ENCODE results near the gene TMEM176A. TPM values are rescaled to one million over a fixed set of nuclear protein-coding genes. Genes with fewer than 3 reads are reported as not detected.

TMEM176A gene
- total and polyA plus RNA-seq, 2 donors (not counting 1 experiment from before 2014, with no cell fraction given) = 0.12 to 14.2 TPM

DNA sequence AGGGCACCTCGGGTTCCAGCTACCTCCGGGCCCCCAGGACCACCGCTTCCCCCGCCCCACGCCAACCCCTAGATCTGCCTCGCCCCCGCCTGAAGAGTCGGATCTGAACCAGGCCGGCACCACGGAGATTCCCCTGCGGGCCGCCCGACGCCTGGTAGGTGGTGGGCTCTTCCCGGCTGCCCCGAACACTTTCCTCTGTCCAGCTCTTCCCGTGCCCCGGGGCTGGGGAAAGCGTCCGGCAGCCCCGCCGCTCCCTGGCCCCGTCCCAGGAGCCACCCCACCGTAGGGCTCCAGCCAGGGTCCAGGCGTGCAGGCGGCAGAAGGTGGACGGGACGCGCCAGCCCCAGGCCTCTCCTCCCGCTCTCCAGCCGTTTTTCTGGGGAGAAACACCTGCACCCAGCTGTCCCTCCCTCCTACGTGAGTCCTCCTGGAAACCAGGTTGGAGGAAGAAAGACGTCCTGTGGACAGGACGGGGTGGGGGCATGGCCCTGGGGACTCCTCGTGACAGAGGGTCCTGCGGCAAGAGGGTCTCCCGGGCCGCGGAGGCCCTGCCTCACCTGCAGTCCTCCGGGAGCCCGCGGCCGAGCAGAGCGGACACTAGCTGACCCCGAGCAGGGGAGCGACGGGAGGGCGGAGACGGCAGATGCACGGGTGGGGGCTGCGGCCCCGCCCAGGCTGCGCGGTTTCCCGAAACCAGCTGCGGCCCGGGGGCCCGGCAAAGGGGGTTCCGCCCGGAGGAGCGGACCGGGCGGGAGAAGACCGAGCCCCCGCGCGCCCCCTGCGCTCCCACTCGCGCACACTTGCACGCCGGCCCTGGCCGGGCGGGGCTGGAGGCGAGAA lies 608 bp upstream of the TMEM176A start, which contains the start of gene TMEM176B:
TSS of gene TMEM176B (minus strand) at position 624 of the 840 bp plus-strand sequence. CDS start 3,795 bp downstream, outside the sequence.
- Histone ChIP-seq H3K4me3 (replicated peaks in 1 of 4; ENCODE audit: control extremely low read depth in 1 of 4, insufficient read depth in 1 of 4, low read depth in 3 of 4, low read length in 4 of 4) (peak within 1 kb of the TSS in 1 of 4 experiments; percentile 40), H4K20me1 (ENCODE audit: control insufficient read depth, extremely low read depth, insufficient read depth, low read length) (no peaks in the 10 kb centered on the region), H3K9ac (ENCODE audit: insufficient read depth, low read length) (no peak within 1 kb of the TSS), H3K36me3 (ENCODE audit: control insufficient read depth, insufficient read depth, low read length) (no peaks in the 10 kb centered on the region), H3K4me2 (ENCODE audit: extremely low read depth, insufficient read depth, low read length) (no peak within 1 kb of the TSS), H3K27me3 (ENCODE audit: control insufficient read depth, insufficient read depth, low read length) (peaks cover 15% of the 10 kb centered on the region), H3K9me3 (ENCODE audit: control insufficient read depth, insufficient read depth, low read depth, low read length) (no peaks in the 10 kb centered on the region), H3K27ac (ENCODE audit: insufficient read depth, low read length) (no peak within 1 kb of the TSS), H2AFZ (ENCODE audit: low read length) (no peak within 1 kb of the TSS), H3K4me1 (ENCODE audit: control insufficient read depth, extremely low read depth, insufficient read depth, low read length) (no peaks in the 10 kb centered on the region), H3K79me2 (ENCODE audit: control insufficient read depth, insufficient read depth, low read length) (no peaks in the 10 kb centered on the region)
- TF ChIP-seq EZH2 (IDR thresholded peaks at IDR 0.05; ENCODE audit: low read length, missing control alignments) = peak; percentile 56
- TF ChIP-seq, protein P1, sequence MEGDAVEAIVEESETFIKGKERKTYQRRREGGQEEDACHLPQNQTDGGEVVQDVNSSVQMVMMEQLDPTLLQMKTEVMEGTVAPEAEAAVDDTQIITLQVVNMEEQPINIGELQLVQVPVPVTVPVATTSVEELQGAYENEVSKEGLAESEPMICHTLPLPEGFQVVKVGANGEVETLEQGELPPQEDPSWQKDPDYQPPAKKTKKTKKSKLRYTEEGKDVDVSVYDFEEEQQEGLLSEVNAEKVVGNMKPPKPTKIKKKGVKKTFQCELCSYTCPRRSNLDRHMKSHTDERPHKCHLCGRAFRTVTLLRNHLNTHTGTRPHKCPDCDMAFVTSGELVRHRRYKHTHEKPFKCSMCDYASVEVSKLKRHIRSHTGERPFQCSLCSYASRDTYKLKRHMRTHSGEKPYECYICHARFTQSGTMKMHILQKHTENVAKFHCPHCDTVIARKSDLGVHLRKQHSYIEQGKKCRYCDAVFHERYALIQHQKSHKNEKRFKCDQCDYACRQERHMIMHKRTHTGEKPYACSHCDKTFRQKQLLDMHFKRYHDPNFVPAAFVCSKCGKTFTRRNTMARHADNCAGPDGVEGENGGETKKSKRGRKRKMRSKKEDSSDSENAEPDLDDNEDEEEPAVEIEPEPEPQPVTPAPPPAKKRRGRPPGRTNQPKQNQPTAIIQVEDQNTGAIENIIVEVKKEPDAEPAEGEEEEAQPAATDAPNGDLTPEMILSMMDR (conservative IDR thresholded peaks at IDR 0.05 in 1 of 2, IDR thresholded peaks at IDR 0.05 in 1 of 2; ENCODE audit: low read depth in 1 of 2, low read length in 2 of 2) = no peak
- DNase-seq (ENCODE audit: low read depth in 2 of 2) = no peak

DNA sequence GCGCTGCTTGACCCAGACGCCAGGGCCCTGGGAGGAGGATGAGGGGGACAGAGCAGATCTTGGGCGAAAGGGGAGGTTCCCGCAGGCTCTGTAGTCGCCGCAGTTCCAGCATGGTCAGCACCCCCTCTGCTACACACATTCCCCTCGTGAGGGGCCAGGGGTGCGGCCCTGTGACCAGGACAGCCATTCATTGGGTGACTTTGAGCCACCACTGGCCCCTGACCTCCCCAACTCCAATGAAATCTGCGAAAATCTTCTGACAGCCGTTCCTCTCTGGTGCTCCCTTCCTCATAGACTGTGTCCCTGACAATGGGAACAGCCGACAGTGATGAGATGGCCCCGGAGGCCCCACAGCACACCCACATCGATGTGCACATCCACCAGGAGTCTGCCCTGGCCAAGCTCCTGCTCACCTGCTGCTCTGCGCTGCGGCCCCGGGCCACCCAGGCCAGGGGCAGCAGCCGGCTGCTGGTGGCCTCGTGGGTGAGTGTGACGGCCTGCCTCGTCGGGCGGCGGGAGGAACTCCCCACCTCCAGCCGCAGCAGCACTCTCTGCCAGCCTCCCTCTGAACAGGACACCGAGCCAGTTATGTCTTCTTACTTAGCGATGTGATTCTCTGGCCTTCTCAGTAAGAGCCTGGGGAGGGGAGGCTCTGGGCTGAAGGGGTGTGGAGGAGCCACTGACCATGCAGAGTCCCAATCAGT lies 825 bp downstream of the TMEM176A start:
- Histone ChIP-seq H3K9me3 (ENCODE audit: control insufficient read depth, insufficient read depth, low read depth, low read length) (no peaks in the 10 kb centered on the region), H3K79me2 (ENCODE audit: control insufficient read depth, insufficient read depth, low read length) (no peaks in the 10 kb centered on the region), H3K4me1 (ENCODE audit: control insufficient read depth, extremely low read depth, insufficient read depth, low read length) (no peaks in the 10 kb centered on the region), H3K4me3 (replicated peaks in 1 of 4; ENCODE audit: control extremely low read depth in 1 of 4, insufficient read depth in 1 of 4, low read depth in 3 of 4, low read length in 4 of 4) (peak overlapping the region in 1 of 4 experiments; percentile 32), H3K9ac (ENCODE audit: insufficient read depth, low read length) (no peak overlapping the region), H3K4me2 (ENCODE audit: extremely low read depth, insufficient read depth, low read length) (no peak overlapping the region), H3K36me3 (ENCODE audit: control insufficient read depth, insufficient read depth, low read length) (no peaks in the 10 kb centered on the region), H2AFZ (ENCODE audit: low read length) (no peak overlapping the region), H4K20me1 (ENCODE audit: control insufficient read depth, extremely low read depth, insufficient read depth, low read length) (no peaks in the 10 kb centered on the region), H3K27me3 (ENCODE audit: control insufficient read depth, insufficient read depth, low read length) (peaks cover 15% of the 10 kb centered on the region), H3K27ac (ENCODE audit: insufficient read depth, low read length) (no peak overlapping the region)
- TF ChIP-seq EZH2 (IDR thresholded peaks at IDR 0.05; ENCODE audit: low read length, missing control alignments) = peak; percentile 53
- TF ChIP-seq, protein P1 (conservative IDR thresholded peaks at IDR 0.05 in 1 of 2, IDR thresholded peaks at IDR 0.05 in 1 of 2; ENCODE audit: low read depth in 1 of 2, low read length in 2 of 2) = no peak
- no peak for DNase-seq (ENCODE audit: low read depth in 2 of 2)
